ENCODE data around the gene RPP38.

- TF ChIP-seq CTCF (IDR thresholded peaks at IDR 0.05) (no peak), POLR2A (IDR thresholded peaks at IDR 0.05) (no peak)
Observed at GRCh38 chr10:15116225-15116624, 19.1 kb downstream of the RPP38 start.
